Lung (tissue), 12 donors: Measurements from ENCODE around the gene PRCD. TPM values are rescaled to one million over a fixed set of nuclear protein-coding genes. Genes with fewer than 3 reads are reported as not detected.

ENCODE experiments used
- ATAC-seq: fragments of 200-7000 bp; cut with Tn5 transposase; one replicate; pipeline ENCODE4 v1.9.1; 2020; ENCODE audit warnings: moderate number of reproducible peaks; ENCODE audit not compliant: insufficient read depth, low FRiP score
- DNase-seq, 3 donors: peaks; one replicate each; pipeline ENCODE4 v3.0.0-alpha.2; 2013 to 2017
- H3K27ac ChIP-seq, 2 donors: one replicate each; pipeline ENCODE4 v1.5.1; 2013; ENCODE audit warnings: mild to moderate bottlenecking in 2 of 2, moderate library complexity in 2 of 2, control low read depth in 1 of 2, inconsistent platforms in 1 of 2, low read depth in 1 of 2, low read length in 1 of 2
- H3K27me3 ChIP-seq, 3 donors: one replicate each; pipeline ENCODE4 v1.5.1; 2013; ENCODE audit warnings: low read length in 2 of 3; ENCODE audit not compliant: control insufficient read depth in 3 of 3, insufficient read depth in 3 of 3
- H3K36me3 ChIP-seq, 4 donors: one replicate each; pipeline ENCODE4 v1.5.1; 2013; ENCODE audit warnings: low read length in 4 of 4, mild to moderate bottlenecking in 1 of 4, moderate library complexity in 1 of 4; ENCODE audit not compliant: control insufficient read depth in 4 of 4, insufficient read depth in 4 of 4
- H3K4me1 ChIP-seq, 5 donors: one replicate each; pipeline ENCODE4 v1.5.1; 2013; ENCODE audit warnings: low read length in 5 of 5, mild to moderate bottlenecking in 2 of 5, moderate library complexity in 1 of 5; ENCODE audit not compliant: control insufficient read depth in 5 of 5, insufficient read depth in 5 of 5
- H3K4me3 ChIP-seq: one replicate; pipeline ENCODE4 v1.5.1; 2013; ENCODE audit warnings: mild to moderate bottlenecking, control low read depth, moderate library complexity
- H3K9ac ChIP-seq, 2 donors: one replicate each; pipeline ENCODE4 v1.5.1; 2013; ENCODE audit warnings: low read length in 2 of 2, control low read depth in 1 of 2; ENCODE audit not compliant: insufficient read depth in 1 of 2
- H3K9me3 ChIP-seq, 4 donors: one replicate each; pipeline ENCODE4 v1.5.1; 2013; ENCODE audit warnings: low read length in 3 of 4, mild to moderate bottlenecking in 1 of 4, moderate library complexity in 1 of 4; ENCODE audit not compliant: control insufficient read depth in 4 of 4, insufficient read depth in 3 of 4
- WGBS, 2 donors: extraction: QIAGEN DNeasy Blood & Tissue Kit; methylation state at CpG; one replicate each; pipeline ENCODE4 v1.1.7; 2013; 5-methylcytosine and 5-hydroxymethylcytosine counted together
- polyA plus RNA-seq, 2 donors: library from polyadenylated mRNA; stranded (reverse); fragments of 200-250 nt; gene quantifications; one replicate each; pipeline ENCODE4 v1.2.1, GENCODE V29; 2013
- total RNA-seq, 2 donors: library from RNA; depleted of rRNA in 1 of 2; stranded (reverse); fragments of >200 nt in 1 of 2; gene quantifications; one replicate each; pipeline ENCODE4 v1.2.1, GENCODE V29; 2014 to 2021
- TF ChIP-seq, protein P1 (sequence below): IDR thresholded peaks from 2 replicates; pipeline ENCODE4 v1.5.1; 2012; ENCODE audit warnings: mild to moderate bottlenecking; ENCODE audit errors: control extremely low read depth, extremely low read depth
- donor health status: control.
- donor health status: control.
- donor health status: Bipolar disorder and iron deficiency.
- donor health status: healthy.
- donor health status: DM: yes; HTN: yes; CAD: no.

The PRCD gene
- total and polyA plus RNA-seq, 4 donors: 2.0 to 11.3 (median 5.6) TPM

- peak overlapping the region; percentile 46 to 76 for H3K27ac ChIP-seq
- 26 to 36% methylated on average over 22 of the region's 22 CpGs for WGBS, 2 donors
- no peaks in the 10 kb centered on the region for H3K9me3 ChIP-seq
- H3K36me3 ChIP-seq: no peaks in the 10 kb centered on the region
- peak; percentile 55 to 83 (median 69) for DNase-seq
- TF ChIP-seq, protein P1, sequence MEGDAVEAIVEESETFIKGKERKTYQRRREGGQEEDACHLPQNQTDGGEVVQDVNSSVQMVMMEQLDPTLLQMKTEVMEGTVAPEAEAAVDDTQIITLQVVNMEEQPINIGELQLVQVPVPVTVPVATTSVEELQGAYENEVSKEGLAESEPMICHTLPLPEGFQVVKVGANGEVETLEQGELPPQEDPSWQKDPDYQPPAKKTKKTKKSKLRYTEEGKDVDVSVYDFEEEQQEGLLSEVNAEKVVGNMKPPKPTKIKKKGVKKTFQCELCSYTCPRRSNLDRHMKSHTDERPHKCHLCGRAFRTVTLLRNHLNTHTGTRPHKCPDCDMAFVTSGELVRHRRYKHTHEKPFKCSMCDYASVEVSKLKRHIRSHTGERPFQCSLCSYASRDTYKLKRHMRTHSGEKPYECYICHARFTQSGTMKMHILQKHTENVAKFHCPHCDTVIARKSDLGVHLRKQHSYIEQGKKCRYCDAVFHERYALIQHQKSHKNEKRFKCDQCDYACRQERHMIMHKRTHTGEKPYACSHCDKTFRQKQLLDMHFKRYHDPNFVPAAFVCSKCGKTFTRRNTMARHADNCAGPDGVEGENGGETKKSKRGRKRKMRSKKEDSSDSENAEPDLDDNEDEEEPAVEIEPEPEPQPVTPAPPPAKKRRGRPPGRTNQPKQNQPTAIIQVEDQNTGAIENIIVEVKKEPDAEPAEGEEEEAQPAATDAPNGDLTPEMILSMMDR: no peak
- peak; percentile 81 for ATAC-seq
- peaks cover 0 to 32% (median 12%) of the 10 kb centered on the region in 5 donors for H3K4me1 ChIP-seq
- no peaks in the 10 kb centered on the region for H3K27me3 ChIP-seq
- peak overlapping the region in 1 of 2 donors; percentile 30 for H3K9ac ChIP-seq
- H3K4me3 ChIP-seq: no peak overlapping the region
Observed at GRCh38 chr17:76515274-76515949, 24.4 kb upstream of the PRCD start.

DNA sequence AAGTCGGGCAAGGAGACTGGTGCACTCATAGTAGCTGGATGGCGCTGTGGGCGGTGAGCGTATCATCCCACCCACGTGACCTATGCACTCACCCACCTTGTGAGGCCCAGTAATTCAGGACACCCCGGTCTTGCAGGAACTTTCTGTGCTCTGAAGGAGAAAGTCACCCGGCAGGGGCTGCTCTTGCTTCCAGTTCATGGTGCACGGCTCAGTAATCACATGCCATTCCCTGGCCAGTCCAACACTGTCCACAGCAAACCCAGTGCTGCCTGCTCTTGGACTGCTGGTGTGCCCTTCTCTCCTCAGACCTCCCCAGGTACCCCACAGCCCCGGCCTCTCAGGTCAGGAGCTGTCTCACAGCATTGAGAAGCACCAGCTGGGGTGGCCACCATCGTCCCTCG, 22.2 kb upstream of the PRCD start:
- no peak overlapping the region for H3K27ac ChIP-seq
- no peak overlapping the region for H3K9ac ChIP-seq
- ATAC-seq (no peak), DNase-seq (no peak)
- H3K9me3 ChIP-seq: no peaks in the 10 kb centered on the region
- no peaks in the 10 kb centered on the region for H3K27me3 ChIP-seq
- TF ChIP-seq, protein P1: no peak
- H3K4me1 ChIP-seq: peaks cover 0 to 18% (median 8%) of the 10 kb centered on the region in 5 donors
- 90 to 94% methylated on average over 11 of the region's 11 CpGs for WGBS, 2 donors
- H3K36me3 ChIP-seq: no peaks in the 10 kb centered on the region
- H3K4me3 ChIP-seq: no peak overlapping the region

DNA sequence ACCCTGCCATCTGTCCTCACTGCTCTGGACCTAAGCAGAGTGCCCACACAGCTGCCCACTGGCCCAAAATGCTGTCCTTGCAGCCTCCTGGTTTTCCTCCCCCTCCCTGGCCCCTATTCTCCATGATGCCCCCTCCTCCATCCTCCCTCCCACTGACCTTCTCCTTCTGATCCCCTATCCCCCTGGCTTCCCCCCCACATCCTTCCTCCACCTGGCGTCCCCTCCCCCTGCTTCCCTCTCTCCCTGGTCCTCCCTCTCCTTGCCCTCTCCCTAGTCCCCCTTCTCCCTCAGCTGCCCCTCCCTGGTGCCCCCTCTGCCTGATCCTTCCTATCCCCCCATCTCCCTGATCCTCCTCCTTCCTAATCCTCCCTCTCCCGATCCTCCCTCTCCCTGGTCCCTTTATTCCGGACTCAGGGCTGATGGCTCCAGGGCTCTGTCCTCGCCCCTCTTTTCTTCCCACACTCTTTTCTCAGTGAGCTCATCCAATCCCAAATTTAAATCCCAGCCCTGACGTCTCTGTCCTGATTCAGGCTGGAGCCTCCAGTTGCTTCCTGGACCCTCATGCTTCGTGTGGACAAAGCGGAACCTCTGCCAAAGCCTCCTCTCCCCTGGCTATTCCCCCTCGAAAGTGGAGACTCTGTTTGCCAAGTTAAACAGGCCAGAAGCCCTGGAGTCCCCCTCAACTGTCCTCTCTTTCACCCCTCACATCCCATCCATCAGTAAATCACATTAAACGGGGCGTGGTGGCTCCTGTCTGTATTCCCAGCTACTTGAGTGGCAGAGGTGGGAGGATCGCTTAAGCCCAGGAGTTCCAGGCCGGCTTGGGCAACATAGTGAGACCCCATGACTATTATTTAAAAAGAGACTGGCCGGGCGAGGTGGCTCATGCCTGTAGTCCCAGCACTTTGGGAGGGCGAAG, 20.5 kb upstream of the PRCD start:
- TF ChIP-seq, protein P1: no peak
- no peak overlapping the region for H3K27ac ChIP-seq
- no peaks in the 10 kb centered on the region for H3K9me3 ChIP-seq
- peaks cover 0 to 27% (median 8%) of the 10 kb centered on the region in 5 donors for H3K4me1 ChIP-seq
- no peak overlapping the region for H3K4me3 ChIP-seq
- peak; percentile 45 to 74 (median 61) for DNase-seq
- WGBS, 2 donors: 78 to 84% methylated on average over 15 of the region's 15 CpGs
- no peaks in the 10 kb centered on the region for H3K36me3 ChIP-seq
- ATAC-seq: no peak
- H3K9ac ChIP-seq: peak overlapping the region in 1 of 2 donors; percentile 13
- no peaks in the 10 kb centered on the region for H3K27me3 ChIP-seq
